Astrocyte (in vitro differentiated cells and primary cell): ENCODE measurements around the gene PLCXD3.

Experiments
- CTCF ChIP-seq: IDR thresholded peaks from 2 replicates; pipeline ENCODE4 v1.5.1; 2011; ENCODE audit warnings: low read depth, mild to moderate bottlenecking, inconsistent platforms, low read length, moderate library complexity; ENCODE audit not compliant: insufficient read depth
- EZH2 ChIP-seq: IDR thresholded peaks from 2 replicates; pipeline ENCODE4 v1.6.1; 2012; ENCODE audit warnings: mild to moderate bottlenecking, low read length, inconsistent platforms; ENCODE audit not compliant: insufficient read depth

GRCh38 chr5:41370482-41370881 is 139.9 kb downstream of the PLCXD3 start:
- no peak for TF ChIP-seq CTCF
- no peak for TF ChIP-seq EZH2
